GM19463 (cell line): ENCODE data around the gene COL23A1.
"Not testable (repeated sequence)": the region's sequence is repeated elsewhere in the genome, so short reads cannot be mapped to it uniquely, and the experiment has no call there.

ENCODE experiments used
- ATAC-seq: cut with Tn5 transposase; IDR thresholded peaks from one replicate; pipeline ENCODE4 v1.9.1; 2021; ENCODE audit warnings: mild to moderate bottlenecking, moderate library complexity; ENCODE audit not compliant: unreplicated experiment

COL23A1 gene

GRCh38 chr5:178486878-178487512 lies 103.2 kb downstream of the COL23A1 start:
- not testable (repeated sequence) for ATAC-seq

GRCh38 chr5:178486239-178486641 lies 104.0 kb downstream of the COL23A1 start:
- no peak for ATAC-seq

- no peak for ATAC-seq
Observed at GRCh38 chr5:178483620-178484019, 106.6 kb downstream of the COL23A1 start.

GRCh38 chr5:178479261-178479660 lies 110.9 kb downstream of the COL23A1 start:
- ATAC-seq: no peak

GRCh38 chr5:178478370-178478769 lies 111.8 kb downstream of the COL23A1 start:
- no peak for ATAC-seq

GRCh38 chr5:178477802-178478201 lies 112.4 kb downstream of the COL23A1 start:
- no peak for ATAC-seq

- no peak for ATAC-seq
Observed at GRCh38 chr5:178476972-178477754, 113.0 kb downstream of the COL23A1 start.

GRCh38 chr5:178476531-178476930 lies 113.7 kb downstream of the COL23A1 start:
- no peak for ATAC-seq

- ATAC-seq: no peak
Observed at GRCh38 chr5:178475422-178475821, 114.8 kb downstream of the COL23A1 start.

GRCh38 chr5:178474562-178475184 lies 115.5 kb downstream of the COL23A1 start:
- ATAC-seq: no peak

GRCh38 chr5:178473854-178474253 lies 116.3 kb downstream of the COL23A1 start:
- ATAC-seq: no peak

GRCh38 chr5:178472138-178472537 lies 118.1 kb downstream of the COL23A1 start:
- no peak for ATAC-seq

GRCh38 chr5:178471711-178472110 lies 118.5 kb downstream of the COL23A1 start:
- ATAC-seq: no peak

- no peak for ATAC-seq
Observed at GRCh38 chr5:178470760-178471025, 119.5 kb downstream of the COL23A1 start.

- ATAC-seq: no peak
Observed at GRCh38 chr5:178469975-178470759, 120.0 kb downstream of the COL23A1 start.

- ATAC-seq: no peak
Observed at GRCh38 chr5:178469011-178469974, 120.9 kb downstream of the COL23A1 start.

- ATAC-seq: no peak
Observed at GRCh38 chr5:178468196-178468685, 122.0 kb downstream of the COL23A1 start.

GRCh38 chr5:178467568-178468195 lies 122.5 kb downstream of the COL23A1 start:
- no peak for ATAC-seq

GRCh38 chr5:178467205-178467567 lies 123.0 kb downstream of the COL23A1 start:
- no peak for ATAC-seq

GRCh38 chr5:178466342-178466741 lies 123.9 kb downstream of the COL23A1 start:
- no peak for ATAC-seq
